IPS DF 4.7 (cell line): ENCODE measurements around the gene ANKLE1.

ENCODE experiments used
- DNase-seq: peaks from one replicate; pipeline ENCODE4 v3.0.0-alpha.2; 2013; ENCODE audit warnings: low spot score; ENCODE audit errors: extremely low read depth

Gene ANKLE1

DNA sequence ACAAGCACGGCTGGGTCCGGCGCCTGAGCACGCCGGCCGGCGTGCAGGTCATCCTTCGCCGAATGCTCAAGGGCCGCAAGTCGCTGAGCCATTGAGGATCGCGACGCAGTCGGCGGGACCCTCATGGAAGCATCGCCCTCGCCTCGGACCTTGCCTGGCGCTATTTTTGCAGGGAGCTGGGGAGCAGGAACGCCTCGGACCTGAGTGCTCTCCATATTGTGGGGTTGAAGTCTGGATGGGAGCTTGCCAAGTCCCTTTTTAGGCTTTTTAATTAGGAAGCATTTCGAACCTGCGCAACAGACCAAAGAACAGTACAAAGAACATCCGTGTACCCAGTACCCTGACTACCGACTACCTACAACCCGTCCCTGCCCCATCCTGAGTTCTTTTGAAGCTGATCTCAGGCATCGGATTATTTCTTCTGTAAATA lies 24.6 kb downstream of the ANKLE1 start:
- DNase-seq: no peak

GRCh38 chr19:17307876-17308377 lies 26.2 kb downstream of the ANKLE1 start:
- DNase-seq: no peak

GRCh38 chr19:17309198-17309964 lies 27.7 kb downstream of the ANKLE1 start, which contains the start of gene DDA1:
Gene DDA1 (plus strand): TSS chr19:17309563. CDS start chr19:17309655, 92 bp downstream.
- peak; percentile 100 for DNase-seq

DNA sequence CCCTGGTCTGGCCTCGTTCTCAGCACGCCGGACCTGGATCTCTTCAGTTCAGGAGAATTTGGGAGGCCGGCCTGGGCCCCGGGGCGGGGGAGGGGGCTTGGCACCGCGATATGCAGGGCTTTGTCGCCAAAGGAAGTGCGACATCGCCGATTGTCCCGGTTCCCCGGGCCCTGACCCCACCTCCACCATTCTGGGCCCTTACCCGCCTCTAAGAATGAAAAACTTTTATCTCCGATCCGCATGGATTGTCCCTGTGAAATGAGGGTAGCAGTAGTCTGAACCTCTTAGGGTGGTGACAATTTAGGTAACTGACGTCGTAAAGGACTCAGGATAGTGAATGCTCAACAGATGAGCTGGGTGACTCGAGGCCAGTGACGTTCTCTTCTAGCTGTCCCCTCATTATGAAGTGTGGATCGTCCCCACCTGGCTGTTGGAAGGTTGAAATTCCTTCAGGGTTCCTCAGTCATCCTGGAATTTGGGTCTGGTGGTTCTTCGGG lies 28.3 kb downstream of the ANKLE1 start:
- DNase-seq: no peak

GRCh38 chr19:17311455-17312188 lies 29.9 kb downstream of the ANKLE1 start:
- no peak for DNase-seq

GRCh38 chr19:17312189-17313113 lies 30.8 kb downstream of the ANKLE1 start:
- DNase-seq: no peak

DNA sequence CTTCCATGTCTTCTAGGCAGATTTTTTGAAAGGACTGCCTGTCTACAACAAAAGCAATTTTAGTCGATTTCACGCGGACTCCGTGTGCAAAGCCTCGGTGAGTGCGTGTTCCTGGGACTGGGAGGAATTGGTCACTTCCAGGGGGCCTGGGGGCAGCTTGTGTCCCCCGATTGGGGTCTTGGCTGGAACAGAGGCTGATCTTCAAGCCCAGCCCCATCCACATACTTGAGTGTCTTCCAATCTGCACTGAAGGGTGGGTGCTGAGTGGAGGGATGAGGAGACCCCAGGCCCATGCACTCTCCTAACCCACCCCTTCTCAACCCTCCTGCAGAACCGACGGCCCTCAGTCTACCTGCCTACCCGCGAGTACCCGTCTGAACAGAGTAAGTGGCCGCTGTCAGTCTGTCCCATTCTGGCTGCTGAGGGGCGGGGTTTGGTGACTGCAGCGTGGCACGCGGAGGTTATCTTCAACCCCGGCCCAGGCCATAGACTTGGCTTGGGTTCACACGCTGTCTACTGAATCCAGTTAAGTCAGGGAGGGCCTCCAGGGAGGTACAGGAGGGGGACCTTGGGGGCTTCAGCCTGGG lies 32.4 kb downstream of the ANKLE1 start:
- no peak for DNase-seq

GRCh38 chr19:17318966-17319365 lies 37.3 kb downstream of the ANKLE1 start:
- no peak for DNase-seq

DNA sequence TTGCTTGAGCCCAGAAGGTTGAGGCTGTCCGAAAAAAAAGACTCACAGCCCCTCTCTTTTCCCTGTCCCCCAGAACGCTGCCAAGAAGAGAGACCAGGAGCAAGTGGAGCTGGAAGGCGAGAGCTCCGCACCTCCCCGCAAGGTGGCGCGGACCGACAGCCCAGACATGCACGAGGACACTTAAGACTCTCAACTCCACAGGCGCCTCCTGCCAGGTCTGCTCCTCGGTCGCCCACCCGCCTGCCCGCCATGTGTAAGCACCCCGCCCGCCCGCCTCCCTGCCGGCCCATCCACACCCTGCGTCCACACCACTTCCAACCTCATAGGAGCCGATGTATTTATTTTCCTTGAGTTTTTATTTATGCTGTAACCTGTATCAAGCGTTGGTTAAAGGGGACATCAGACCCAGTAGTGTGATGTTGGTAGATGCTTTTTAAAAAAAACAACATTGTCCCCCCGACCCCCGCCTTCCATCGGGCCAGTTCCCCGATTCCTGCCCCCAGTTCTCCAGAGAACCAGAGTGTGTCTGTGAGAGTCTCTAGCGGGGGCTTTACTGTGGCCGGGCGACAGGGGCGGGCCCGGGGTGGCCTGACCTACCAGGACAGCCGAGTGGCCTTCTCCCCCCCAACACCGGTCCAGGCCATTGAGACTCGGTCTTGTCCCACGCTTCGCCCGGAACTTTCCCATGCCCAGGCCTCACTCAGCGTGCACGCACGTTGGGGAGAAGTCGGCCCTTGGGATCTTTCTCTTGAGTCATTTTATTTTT lies 38.0 kb downstream of the ANKLE1 start:
- no peak for DNase-seq

DNA sequence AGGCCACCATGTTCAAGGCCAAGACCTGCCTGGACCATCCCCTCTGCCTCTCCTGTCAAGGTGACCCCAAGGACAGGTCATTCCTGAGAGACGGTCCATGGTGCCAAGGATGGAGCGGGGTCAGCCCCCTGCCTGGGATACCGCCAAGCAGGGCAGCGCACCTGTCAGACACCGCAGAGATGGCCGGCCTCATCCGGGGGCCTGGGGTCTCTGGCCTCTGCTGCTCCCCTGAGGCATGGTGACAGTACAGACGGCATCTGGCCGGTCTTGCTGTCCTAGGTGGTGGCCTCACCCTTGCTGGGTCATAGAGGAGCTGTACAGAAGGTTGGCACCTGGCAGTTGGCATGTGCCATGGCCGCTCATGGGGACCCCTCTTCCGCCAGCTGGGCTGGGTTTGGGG lies 38.7 kb downstream of the ANKLE1 start:
- DNase-seq: no peak

DNA sequence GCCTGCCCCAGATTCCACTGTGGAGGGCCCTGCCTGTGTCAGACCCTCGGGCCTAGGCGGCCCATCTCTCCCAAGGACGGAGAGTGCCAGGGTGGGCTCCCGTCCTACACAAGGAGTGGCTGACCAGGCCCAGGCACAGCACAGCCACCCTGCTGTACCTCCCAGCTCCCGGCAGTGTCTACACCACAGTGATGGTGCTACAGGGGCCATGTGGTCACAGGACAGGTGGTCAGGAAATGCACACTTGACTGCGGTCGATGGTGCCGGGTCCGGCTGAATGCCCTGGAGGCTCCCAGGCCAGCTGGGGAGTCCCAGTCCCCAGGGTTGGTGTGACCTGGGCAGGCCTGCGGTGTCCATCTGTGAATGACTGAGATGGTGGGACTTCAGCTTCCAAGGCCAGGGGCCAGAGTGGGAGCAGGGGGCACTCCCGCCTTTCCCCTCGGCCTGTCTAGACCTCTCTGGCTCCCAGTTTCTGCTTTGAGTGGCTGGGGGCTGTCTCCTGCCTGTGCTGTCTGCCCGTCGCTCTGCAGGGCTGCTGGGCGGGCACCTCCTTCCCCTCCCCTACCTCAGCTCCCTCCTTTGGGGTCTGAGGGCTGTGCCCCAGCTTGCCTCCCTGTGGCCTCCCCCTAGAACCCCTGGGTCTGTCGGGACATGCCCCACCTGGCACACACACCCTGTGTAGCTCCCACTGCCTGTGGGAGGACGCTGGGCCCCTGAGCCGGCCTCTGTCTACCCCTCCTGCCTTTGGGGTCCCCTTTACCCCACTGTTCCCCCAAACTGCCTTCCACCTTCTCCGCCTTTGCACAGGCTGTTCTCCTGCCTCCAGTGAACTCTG lies 40.2 kb downstream of the ANKLE1 start:
- no peak for DNase-seq

- no peak for DNase-seq
Measured at GRCh38 chr19:17322854-17323253, 41.2 kb downstream of the ANKLE1 start.

GRCh38 chr19:17323300-17323963 lies 41.7 kb downstream of the ANKLE1 start:
- DNase-seq: no peak

- DNase-seq: no peak
Measured at GRCh38 chr19:17323964-17324332, 42.2 kb downstream of the ANKLE1 start.

DNA sequence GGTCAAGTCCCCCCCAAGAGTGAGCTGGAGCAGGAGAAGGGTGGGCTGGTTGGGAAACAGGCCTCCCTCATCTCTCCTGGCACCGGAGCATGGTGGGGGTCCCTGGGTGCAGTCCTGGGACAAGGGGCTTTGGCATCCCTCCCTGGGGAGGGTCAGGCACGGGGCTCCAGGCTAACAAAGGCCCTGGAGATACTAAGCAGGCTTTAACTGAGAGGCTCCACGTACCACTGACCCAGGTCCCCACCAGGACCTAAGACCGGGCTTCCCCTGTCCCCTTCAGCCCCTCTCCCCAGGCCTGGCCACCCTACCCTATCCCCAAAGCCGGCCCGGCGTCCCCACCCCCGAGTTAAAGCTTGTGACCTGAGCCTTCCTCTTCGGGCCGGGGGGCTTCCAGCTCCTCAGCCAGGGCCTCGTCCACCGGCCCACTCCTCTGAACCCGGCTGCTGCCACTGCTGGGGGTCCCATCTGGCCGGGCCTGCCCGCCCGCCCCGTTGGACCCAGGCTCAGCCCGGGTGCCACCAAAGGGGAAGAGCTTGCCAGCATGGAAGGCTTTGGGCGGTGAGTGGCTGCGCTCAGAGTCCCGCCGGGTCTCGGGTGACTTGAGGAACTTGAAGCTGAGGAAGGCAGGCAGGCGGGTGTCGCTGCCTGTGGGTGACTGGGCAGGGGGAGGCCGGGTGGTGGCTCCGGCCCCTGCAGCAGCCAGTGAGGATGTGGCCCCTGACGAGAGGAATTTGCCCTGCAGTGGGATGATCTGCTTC lies 42.8 kb downstream of the ANKLE1 start:
- no peak for DNase-seq

DNA sequence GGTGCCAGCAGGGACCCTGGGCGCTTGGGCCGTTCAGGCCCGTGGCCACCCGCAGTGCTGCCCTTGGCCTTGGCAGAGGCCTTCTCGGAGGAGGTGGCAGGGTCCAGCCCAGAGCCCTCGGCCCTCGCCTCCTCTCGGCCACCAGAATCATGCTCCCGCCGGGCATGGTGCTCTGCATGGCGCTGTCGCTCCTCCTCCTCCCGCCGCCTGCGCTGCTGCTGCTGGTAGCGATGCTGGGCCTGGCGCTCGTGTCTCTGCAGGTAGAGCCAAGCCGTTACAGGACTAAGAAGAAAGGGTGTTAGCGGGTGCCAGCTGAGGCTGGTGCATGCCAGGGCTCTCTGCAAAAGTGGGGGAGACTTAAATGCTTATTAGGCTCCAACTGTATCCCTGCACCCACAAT lies 43.4 kb downstream of the ANKLE1 start:
- no peak for DNase-seq

GRCh38 chr19:17325881-17326594 lies 44.3 kb downstream of the ANKLE1 start:
- no peak for DNase-seq
